ENCODE measurements around the gene CPAMD8.
A peak's percentile ranks its signal among the peaks of the same experiment; 100 is the strongest.
"Not testable (repeated sequence)": the region's sequence is repeated elsewhere in the genome, so short reads cannot be mapped to it uniquely, and the experiment has no call there.

CPAMD8 gene

DNA sequence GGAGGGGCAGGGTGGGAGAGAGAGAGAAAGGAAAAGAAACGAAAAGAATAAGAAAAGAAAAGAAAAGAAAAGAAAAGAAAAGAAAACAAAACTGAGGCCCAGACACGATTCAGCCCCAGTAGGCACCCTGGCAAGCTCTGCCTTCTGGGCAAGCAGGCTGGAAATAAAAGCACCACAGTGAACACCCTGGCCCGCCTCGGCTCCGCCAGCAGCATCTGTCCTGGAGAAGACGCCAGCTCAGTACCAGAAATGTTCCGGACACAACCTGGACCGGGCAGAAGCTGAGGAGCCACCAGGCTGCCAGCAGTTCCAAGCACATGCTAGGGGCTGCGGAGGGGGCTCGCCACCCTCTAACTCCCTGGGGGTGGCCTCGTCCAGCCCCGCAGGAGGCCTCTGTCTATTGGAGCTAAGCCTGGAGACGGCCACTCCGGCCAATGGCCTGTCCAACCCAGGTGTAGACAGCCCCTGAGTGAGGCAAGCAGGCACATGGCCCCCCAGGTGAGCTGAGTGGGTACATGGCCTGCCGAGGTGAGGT lies 11.4 kb upstream of the CPAMD8 start:
- DNase-seq, result no peak

DNA sequence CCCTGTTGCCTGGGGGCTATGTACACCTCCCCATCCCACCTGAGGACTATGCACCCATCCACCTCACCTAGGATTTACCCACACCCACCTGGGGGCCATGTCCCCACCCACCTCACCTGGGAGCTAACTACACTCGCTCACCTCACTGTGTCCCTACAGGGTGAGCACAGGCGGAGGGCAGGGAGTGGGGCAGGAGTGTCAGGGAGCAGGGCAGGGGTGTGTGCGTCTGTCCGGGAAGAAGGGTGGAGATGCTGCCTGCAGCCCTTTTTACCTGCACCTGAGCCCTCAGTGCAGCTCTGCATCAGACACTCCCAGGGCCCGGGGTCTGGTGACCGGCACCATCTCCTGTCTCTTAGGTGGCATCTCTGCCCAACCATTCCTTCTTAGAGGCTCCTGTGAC lies 10.6 kb upstream of the CPAMD8 start:
- no peak for DNase-seq

DNA sequence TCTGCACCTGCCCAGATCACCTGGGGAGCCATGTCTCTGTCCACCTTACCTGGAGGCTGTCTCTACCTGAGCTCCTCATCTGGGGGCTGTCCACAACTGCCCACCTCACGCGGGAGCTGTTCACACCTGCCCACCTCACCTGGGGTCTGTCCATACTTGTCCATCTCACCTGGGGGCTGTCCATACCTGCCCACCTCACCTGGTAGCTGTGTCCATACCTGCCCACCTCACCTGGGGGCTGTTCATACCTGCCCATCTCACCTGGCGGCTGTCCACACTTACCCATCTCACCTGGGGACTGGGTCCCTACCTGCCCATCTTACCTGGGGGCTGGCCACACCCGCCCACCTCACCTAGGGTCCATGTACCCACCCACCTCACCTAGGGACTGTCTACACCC lies 10.0 kb upstream of the CPAMD8 start:
- no peak for DNase-seq

DNA sequence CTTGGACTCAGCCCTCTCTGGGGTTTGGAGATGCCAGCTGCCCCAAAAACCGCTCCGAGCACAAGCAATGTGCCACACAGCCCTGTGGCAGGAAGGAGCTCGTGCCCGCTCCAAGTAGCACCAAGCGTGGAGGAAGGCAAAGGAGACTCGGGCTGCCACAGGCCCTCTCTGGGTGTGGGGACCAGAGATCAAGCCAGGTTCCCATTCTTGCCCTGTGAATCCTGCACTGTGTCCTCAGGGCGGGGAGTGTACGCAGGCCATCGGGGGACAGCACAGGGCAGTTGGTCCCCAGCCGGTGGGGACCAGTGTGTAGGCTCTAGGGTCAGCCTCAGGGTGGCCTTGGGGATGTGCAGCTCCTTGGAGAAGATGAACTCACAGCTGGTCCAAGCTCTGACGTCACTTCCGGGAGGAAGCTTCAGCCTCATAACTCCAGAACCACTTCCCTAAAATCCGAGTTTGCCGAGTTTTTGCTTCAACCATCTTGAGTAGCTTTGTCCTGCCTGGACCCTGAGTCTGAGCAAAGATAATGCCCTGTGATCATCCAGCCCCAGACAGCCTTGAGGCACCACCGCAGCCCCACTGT lies 9.3 kb upstream of the CPAMD8 start:
- DNase-seq, result no peak

DNA sequence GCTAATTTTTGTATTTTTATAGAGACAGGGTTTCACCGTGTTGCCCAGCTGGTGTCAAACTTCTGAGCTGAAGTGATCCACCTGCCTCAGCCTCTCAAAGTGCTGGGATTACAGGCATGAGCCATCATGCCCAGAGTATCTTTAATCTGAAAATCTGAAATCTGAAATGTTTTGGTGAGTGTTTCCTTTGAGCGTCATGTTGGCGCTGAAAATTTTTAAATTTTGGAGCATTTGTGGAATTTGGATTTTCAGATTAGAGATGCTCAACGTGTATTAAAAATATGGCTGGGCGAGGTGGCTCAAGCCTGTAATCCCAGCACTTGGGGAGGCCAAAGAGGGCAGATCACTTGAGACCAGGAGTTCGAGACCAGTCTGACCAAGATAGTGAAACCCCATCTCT lies 5.1 kb upstream of the CPAMD8 start:
- no peak for DNase-seq

DNA sequence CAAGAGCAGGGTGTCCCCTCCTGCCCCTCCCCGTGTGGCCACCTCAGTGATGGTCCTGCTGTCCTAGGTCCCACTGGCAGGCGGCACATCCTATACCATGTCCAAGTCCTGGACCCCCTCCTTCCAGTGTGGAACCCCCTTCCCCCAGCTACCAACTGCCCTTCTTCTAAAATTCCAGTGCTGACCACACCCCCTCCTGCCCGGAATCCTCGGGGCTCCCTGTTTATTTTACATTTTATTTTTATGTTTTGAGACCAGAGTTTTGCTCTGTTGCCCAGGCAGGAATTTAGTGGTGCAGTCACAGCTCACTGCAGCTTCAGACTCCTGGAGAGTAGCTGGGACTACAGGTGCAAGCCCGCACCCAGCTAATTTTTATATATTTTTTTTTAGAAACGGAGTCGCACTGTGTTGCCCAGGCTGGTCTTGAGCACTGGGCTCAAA lies 945 bp upstream of the CPAMD8 start:
- DNase-seq, result no peak

DNA sequence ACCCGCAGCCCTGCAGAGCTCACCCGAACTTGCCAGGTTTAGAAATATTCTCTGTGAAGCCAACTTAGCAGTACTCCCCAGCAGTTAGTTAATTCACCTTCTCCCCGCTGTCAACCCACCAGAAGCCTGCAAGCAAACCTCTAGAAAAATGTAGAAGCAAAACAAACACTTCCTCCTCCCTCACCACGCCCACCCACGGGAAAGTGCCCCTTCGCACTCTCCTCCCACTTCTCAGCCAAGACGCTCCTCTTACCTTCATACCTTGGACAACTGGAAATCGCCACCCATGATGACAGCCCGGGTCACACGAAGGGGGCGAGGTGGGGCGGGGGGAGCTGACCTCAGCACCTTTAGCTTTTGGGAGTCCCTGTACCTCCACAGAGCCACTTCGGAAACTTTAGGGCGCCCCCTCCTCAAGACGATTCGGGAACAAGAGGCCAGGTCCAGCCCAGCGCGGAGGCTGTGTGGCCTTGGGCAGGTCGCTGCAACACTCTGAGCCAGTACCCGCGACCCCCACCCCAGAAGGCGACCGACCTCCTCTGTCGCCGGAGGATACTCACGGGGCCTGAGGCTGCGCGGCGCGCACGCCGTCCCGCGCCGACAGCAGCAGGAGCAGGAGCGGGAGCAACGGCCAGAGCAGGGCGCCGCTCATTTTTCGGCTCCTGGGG lies 485 bp downstream of the CPAMD8 start:
- DNase-seq, result peak in 2 of 6 experiments; percentile 6 to 29

DNA sequence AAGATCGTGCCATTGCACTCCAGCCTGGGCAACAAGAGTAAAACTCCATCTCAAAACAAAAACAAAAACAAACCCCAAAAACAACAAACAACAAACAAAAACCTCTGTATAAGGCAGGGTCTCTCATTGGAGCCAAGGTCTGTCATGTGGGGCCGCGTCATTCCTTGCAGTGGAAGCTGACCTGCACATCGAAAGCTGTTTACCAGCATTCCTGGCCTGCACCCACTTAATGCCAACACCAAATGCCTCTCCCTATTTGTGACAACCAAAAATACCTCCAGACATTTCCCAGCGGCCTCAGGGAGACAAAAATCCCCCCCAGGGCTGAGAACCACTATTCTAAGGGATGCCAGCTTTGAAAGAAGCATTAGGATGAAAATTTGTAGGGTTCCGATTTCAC lies 1.2 kb downstream of the CPAMD8 start:
- no peak for DNase-seq

DNA sequence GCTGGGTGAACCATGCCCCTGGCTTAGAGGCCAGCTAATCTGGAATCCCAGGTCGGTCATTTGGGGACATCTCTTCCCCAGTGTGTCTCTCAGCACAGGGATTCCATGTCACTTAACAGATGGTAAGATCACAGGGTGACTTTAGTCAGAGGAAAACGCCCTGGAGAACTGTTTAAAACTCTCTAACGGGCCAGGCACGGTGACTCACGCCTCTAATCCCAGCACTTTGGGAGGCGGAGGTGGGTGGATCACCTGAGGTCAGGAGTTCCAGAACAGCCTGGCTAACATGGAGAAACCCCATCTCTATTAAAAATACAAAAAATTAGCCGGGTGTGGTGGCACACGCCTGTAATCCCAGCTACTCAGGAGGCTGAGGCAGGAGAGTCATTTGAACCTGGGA lies 1.7 kb downstream of the CPAMD8 start:
- not testable (repeated sequence) for DNase-seq

DNA sequence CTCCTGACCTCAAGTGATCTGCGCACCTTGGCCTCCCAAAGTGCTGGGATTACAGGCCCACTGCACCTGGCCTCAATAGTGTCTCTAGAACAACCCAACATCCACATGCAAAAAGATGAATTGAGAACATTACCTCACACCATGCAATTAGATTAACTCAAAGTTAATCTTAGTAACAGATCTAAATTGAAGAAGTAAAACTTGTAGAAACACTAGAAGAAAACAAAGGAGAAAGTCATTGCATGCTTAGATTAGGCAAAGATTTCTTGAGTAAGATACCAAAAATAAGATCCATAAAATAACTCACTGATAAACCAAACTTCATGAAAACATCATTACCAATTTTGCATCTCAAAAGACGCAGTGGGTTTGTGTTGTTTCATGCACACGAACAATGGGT lies 2.8 kb downstream of the CPAMD8 start:
- DNase-seq, result no peak

DNA sequence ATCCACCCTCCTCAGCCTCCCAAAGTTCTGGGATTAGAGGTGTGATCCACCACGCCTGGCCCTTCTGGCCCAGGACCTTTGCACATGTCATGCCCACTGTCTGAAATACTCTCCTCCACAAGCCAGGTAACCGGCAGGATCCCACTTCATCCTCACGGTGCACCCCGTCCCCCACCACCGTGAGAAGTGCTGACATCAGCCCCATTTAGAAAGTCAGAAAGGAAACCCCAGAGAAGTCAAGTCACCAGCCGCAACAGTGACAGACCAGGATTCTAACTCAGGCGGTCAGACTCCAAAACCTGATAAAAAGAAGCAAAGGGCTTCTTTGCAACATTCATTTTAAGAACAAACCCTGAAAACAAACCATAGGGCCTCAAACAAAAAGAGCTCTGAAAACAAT lies 3.9 kb downstream of the CPAMD8 start:
- no peak for DNase-seq

DNA sequence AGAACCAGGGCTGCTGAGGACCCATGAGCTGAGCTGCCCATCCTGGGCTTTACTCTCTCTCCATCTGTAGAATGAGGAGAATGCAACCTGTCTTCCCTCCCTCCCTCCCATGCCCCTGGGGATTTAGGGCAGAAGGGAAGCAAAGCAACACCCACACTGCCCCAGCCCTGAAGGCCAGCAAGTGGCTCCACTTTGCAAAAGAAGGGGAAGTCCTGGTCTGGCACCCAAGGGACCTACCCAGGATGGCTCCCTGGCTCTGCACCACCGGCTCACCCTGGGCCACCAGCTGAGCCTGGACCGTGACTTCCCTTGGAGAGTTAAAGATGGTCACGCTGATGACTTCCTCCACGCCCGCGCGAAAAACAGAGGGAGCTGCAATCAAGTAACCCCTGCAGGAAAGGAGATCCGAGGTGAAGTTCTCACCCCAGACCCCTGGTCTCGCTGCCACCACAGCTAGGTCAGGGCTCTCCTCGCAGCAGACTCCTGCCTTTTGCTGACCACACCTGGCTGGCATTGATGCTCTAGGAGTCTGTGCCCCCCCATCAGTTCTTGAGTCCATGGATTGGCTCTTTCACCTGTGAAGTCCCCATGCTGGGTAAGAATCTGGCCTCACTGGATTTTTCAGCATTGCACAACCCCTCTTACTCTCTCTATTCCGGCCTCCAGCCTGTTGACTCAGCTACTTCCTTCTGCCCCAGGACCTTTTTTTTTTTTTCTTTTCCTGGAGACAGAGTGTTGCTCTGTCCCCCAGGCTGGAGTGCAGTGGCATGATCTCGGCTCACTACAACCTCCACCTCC lies 4.6 kb downstream of the CPAMD8 start:
- no peak for DNase-seq

DNA sequence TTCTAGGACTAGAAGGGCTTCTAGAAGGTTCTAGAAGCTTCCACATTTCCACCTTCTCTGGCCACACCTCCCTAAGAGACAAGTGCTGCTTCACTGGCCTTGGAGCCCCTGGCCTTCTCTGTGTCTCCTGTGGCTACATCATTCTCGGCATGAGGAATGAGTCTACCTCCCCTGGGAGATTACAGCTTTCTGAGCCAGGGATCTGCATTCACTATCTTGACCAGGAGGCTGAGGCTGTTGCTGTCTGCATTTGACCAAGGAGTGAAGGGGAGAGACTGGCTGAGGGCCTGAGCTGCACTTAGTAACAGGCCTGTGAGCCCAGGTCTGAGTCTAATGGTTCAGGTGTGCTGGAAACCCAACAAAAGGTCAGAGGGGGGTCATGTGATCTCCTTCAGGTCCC lies 5.3 kb downstream of the CPAMD8 start:
- no peak for DNase-seq

DNA sequence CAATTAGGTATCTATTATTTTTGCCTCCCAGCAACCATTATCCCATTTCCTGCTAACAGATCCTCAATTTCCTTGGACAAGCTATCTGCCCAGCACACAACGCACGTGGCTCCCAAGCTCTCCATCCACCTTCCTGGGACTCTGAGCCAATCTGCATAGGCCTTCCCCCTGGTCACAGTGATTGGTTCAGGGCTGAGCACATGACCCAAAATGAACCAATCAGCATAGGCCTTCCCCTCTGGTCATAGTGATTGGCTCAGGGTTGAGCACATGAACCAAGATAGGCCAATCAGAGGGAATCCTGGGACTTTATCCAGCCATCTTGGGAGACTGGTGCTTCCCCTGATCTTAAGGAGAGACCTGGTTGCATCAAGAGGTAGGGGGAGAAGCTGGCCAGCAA lies 5.8 kb downstream of the CPAMD8 start:
- DNase-seq, result no peak

DNA sequence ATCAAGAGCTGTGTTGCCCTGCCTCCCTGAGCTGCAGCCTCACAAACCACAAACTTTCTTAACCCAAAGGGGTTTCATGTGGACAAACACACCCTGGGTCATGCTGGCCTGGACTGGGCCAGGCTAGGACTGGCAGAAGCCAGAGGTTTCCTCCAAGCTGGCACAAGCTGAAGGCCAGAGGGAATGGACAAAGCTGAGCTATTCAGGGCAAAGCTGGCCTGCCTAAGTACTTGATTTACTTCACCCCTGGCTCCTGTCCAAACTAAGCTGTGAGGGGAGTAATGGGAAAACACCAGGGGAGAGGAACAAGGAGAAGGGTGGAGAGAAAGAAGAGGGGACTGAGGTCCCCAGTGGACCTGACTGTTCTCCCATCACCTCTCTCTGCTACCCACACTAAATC lies 6.2 kb downstream of the CPAMD8 start:
- no peak for DNase-seq

DNA sequence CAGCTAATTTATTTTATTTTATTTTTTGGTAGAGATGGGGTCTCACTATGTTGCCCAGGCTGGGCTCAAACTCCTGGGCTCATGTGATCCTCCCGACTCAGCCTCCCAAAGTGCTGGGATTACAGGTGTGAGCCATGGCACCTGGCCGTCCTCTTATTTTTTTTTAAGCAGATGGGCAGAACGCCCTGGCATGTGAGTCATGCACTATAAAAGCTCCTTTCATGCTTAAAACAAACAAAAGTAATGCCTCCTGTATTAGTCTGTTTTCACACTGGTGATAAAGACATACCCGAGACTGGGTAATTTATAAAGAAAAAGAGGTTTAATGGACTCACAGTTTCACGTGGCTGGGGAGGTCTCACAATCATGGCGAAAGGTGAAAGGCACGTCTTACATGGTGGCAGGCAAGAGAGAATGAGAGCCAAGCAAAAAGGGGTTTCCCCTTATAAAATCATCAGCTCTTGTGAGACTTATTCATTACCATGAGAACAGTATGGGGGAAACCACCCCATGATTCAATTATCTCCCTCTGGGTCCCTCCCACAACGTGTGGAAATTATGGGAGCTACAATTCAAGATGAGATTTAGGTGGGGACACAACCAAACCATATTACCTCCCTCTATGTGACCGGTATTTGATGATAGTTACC lies 12.3 kb downstream of the CPAMD8 start:
- DNase-seq, result not testable (repeated sequence)

DNA sequence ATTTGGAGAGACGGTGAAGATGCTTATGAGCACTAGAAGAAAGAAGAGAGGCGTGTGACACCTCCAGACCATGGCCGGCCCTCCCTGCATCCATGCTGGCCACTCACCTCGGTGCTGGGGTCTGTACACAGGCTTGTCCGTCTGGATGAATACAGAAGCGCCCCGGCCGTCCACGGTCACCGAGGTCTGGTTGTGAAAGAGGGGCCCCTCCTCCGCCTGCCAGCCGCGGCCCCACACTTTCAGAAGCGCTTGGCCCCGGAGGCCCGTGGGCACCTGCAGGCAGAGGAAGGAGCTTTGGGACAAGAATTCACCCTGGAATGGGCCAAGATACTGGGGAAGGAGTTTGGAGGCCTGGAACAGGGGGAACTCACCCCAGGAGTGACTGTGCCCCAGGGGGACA lies 15.1 kb downstream of the CPAMD8 start:
- DNase-seq, result no peak

DNA sequence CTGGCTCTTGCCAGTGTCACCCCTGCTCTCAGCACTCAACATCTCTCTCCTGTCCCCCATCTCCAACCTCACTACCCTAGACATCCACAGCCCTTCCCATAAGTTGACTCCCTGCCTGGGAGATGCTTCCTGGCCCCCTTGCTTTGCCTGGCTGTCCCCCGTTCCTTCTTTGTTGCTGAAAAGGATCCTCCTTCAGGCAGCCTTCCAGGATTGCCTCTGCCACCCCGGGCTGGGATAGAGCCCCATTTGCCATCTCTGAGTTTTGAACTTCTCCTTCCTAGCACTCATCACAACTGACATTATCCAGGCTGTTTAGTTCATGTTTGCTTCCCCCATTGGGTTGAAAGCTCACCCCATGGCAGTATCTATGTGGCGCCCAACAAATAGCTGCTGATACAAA lies 20.0 kb downstream of the CPAMD8 start:
- DNase-seq, result no peak

DNA sequence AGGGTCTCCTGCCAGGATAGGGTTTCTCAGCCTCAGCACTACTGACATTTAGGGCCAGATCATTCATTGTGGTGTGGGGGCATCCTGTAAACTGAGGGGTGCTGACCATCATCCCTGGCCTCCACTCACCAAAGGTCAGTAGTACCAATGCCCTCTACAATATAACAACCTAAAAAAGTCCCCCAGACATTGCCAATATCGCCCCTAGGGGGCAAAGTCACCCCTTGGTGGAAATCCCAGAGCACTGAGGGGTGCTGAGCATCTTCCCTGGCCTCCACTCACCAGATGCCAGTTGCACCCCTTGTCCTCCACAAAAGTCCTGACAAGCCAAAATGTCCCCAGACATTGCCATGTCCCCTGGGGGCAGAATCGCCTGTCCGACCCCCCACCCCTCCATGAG lies 21.6 kb downstream of the CPAMD8 start:
- DNase-seq, result no peak

DNA sequence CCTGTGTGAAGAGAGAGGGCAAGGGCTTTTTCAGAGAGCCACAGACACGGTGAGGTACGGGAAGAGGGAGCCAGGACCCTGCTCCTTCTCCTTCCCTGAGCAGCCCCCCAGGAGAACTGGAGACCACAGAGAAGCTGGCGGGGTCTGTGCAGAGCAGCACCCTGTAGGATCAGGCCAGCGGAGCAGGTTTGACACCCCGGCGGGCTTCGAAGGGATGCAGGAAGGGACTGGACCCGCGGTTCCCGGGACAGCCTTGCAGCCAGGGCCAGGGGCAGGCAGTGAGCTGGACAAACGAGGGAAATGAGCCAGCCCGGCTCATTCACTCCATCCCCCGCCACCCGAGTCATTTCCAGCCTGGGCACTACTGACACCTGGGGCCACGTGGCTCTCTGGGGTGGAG lies 22.2 kb downstream of the CPAMD8 start:
- DNase-seq, result no peak

DNA sequence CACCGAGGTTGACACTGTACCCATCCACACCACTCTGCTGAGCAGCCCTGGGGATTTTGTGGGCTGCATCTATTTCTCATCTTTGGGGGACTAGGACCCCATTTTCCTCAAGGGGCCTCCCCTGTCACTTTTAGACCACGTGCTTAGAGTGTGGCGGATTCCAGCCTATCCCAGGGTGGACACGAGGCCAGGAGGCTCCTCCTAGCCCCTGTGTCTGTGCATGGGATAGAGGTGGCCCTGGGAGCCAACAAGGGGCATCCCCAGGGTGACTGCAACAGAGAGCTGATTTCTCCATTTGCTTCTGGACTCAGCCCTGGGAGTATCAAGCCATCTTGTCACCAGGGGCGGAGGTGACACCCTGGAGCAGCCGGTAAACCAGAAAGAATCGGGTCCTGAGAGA lies 24.2 kb downstream of the CPAMD8 start:
- DNase-seq, result no peak

DNA sequence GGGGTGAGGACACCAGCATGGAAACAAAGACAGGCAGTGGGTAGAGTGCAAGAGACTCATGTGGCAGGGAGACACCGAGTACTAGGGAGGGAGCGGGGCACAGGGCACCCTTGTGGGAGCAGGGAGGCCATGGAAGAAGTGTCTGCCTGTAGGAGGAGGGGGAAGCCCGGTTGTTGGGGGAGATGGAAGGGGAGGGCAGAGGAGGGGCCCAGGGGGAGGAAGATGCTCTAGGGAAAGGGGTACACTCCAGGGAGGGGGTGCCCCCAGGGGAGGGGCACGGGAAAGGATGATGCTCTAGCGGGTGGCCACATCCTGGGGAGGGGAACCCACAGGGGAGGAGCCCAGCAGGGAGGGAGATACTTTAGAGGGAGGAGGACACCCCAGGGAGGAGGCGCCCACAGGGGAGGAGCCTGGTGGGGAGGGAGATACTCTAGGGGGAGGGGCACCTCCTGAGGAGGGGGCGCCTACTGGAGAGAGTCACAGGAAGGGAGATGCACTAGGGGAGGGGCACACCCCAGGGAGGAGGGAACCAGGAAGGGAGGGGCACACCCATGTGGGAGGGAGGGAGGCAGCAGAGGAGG lies 24.9 kb downstream of the CPAMD8 start:
- DNase-seq, result peak; percentile 54 to 95 (median 80)

DNA sequence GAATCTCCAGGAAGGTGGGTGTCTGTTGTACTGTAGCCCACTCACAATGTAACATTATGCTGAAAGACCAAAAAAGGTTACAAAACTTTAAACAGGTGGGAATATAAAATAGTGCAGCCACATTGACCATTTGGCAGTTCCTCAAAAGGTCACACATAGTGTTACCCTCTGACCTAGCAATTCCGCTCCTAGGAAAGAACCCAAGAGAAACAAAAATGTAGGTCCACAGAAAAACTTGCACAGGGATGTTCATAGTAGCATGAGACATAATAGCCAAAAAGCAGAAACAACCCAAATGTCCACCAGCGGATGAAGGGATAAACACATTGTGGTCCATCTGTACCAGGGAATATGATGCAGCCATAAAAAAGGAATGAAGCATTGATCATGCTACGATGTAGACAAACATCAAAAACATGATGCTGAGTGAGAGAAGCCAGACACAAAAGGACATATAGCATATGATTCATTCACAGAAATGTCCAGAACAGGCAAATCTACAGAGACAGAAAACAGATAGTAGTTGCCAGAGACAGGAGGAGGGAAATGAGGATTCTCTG lies 27.9 kb downstream of the CPAMD8 start:
- no peak for DNase-seq

Measured in stimulated activated naive CD4-positive, alpha-beta T cell (primary cell).